A549 (cell line): Measurements from ENCODE around the gene RNF40. TPM values are rescaled to one million over a fixed set of nuclear protein-coding genes. Genes with fewer than 3 reads are reported as not detected.
A peak's percentile ranks its signal among the peaks of the same experiment; 100 is the strongest.

ENCODE experiments used
- ATAC-seq, 2 experiments: fragments of 200-7000 bp in 1 of 2; fragments of >200 bp in 1 of 2; cut with Nextera tagmentation in 1 of 2; cut with Tn5 transposase in 1 of 2; 3 replicates each; pipeline versions ENCODE4 v1.8.0 to v1.9.1; 2018 to 2020; ENCODE audit warnings: mild to moderate bottlenecking in 1 of 2, moderate library complexity in 1 of 2
- CTCF ChIA-PET: fragments of 300-600 bp; sonication (Branson Sonifier 250); formaldehyde crosslinking; extraction: SDS; loops from one replicate; lab custom pipeline; 2021; ENCODE audit warnings: antibody characterized with exemption, inconsistent platforms; lab: Yijun Ruan, JAX
- POLR2A ChIA-PET: fragments of 350-600 bp; formaldehyde crosslinking; extraction: SDS; loops from one replicate; lab custom pipeline; 2021; ENCODE audit warnings: antibody characterized with exemption, inconsistent platforms; lab: Yijun Ruan, JAX
- DNase-seq, 2 experiments: peaks; one replicate each; pipeline versions ENCODE4 v3.0.0 to v3.0.0-alpha.2; 2011 to 2016; ENCODE audit warnings: low read depth in 1 of 2, low spot score in 1 of 2
- FAIRE-seq: peaks from 2 replicates; lab custom pipeline; 2011; peaks lifted over from hg19 to GRCh38; lab: Jason Lieb, UNC
- H3K27ac ChIP-seq, 2 experiments: fragments of >200 bp; sonication (Bioruptor Twin); formaldehyde crosslinking; 3 replicates each; pipeline ENCODE4 v1.5.1; 2016 to 2017
- H3K4me1 ChIP-seq: fragments of >200 bp; sonication (Bioruptor Twin); formaldehyde crosslinking; 3 replicates; pipeline ENCODE4 v1.6.1; 2016
- H3K4me2 ChIP-seq: fragments of >200 bp; sonication (Bioruptor Twin); formaldehyde crosslinking; 3 replicates; pipeline ENCODE4 v1.6.1; 2016
- H3K4me3 ChIP-seq: fragments of >200 bp; sonication (Bioruptor Twin); formaldehyde crosslinking; 3 replicates; pipeline ENCODE4 v1.5.1; 2016
- H3K9me3 ChIP-seq: fragments of >200 bp; sonication (Bioruptor Twin); formaldehyde crosslinking; 3 replicates; pipeline ENCODE4 v1.6.1; 2016
- BHLHE40 ChIP-seq: IDR thresholded peaks from 2 replicates; pipeline ENCODE4 v1.6.1; 2012; ENCODE audit warnings: low read depth, low read length, inconsistent platforms
- CBX8 ChIP-seq: fragments of 200-600 bp; sonication (generic); IDR thresholded peaks from 2 replicates; pipeline ENCODE4 v1.6.1; 2016
- CHD4 ChIP-seq: fragments of 200-600 bp; sonication (generic); IDR thresholded peaks from 2 replicates; pipeline ENCODE4 v1.6.1; 2016; ENCODE audit warnings: antibody characterized with exemption, mild to moderate bottlenecking, borderline replicate concordance
- CTCF ChIP-seq: fragments of >200 bp; sonication (Bioruptor Twin); formaldehyde crosslinking; IDR thresholded peaks from 3 replicates; pipeline ENCODE4 v1.5.1; 2016
- E2F6 ChIP-seq: IDR thresholded peaks from 2 replicates; pipeline ENCODE4 v1.6.1; 2012; ENCODE audit warnings: low read depth, borderline replicate concordance
- ESRRA ChIP-seq: fragments of 150-350 bp; IDR thresholded peaks from 2 replicates; pipeline ENCODE4 v1.6.1; 2014; ENCODE audit warnings: mild to moderate bottlenecking, low read length, borderline replicate concordance
- GATA3 ChIP-seq: IDR thresholded peaks from 2 replicates; pipeline ENCODE4 v1.6.1; 2012; ENCODE audit warnings: borderline replicate concordance
- HDAC2 ChIP-seq: fragments of 200-600 bp; sonication (generic); IDR thresholded peaks from 2 replicates; pipeline ENCODE4 v1.6.1; 2016
- HOXA7 ChIP-seq: fragments of 250-450 bp; sonication (Bioruptor Pico); IDR thresholded peaks from 2 replicates; pipeline ENCODE4 v1.5.0; 2020; ENCODE audit warnings: mild to moderate bottlenecking, moderate library complexity
- JUN ChIP-seq, 2 experiments: fragments of >200 bp; sonication (Bioruptor Twin); formaldehyde crosslinking; IDR thresholded peaks; 2 replicates in 1 of 2; 3 replicates in 1 of 2; pipeline ENCODE4 v1.6.1; 2016 to 2017
- KDM1A ChIP-seq: fragments of 200-600 bp; sonication (generic); IDR thresholded peaks from 2 replicates; pipeline ENCODE4 v1.6.1; 2016; ENCODE audit warnings: low read depth, mild to moderate bottlenecking
- MAFK ChIP-seq: fragments of 450-650 bp; IDR thresholded peaks from 2 replicates; pipeline ENCODE4 v1.6.1; 2014; ENCODE audit not compliant: partially characterized antibody
- MYC ChIP-seq: IDR thresholded peaks from 2 replicates; pipeline ENCODE4 v1.6.1; 2012; ENCODE audit warnings: mild to moderate bottlenecking, inconsistent platforms, low read length, improper control_type of control experiment, borderline replicate concordance
- NFE2L2 ChIP-seq: fragments of 150-350 bp; conservative IDR thresholded peaks from 2 replicates; pipeline ENCODE4 v1.6.1; 2014; ENCODE audit warnings: low read length
- NPAS2 ChIP-seq: fragments of 250-450 bp; sonication (Bioruptor Pico); IDR thresholded peaks from 2 replicates; pipeline ENCODE4 v1.8.0; 2022; ENCODE audit warnings: mild to moderate bottlenecking, moderate library complexity, borderline replicate concordance
- NR3C1 ChIP-seq: fragments of >200 bp; sonication (Bioruptor Twin); formaldehyde crosslinking; IDR thresholded peaks from 3 replicates; pipeline ENCODE4 v1.6.1; 2017
- PHF8 ChIP-seq: fragments of 200-600 bp; sonication (generic); IDR thresholded peaks from 2 replicates; pipeline ENCODE4 v1.6.1; 2016; ENCODE audit warnings: low read depth, mild to moderate bottlenecking, antibody characterized with exemption, moderate library complexity, borderline replicate concordance
- POLR2A ChIP-seq: IDR thresholded peaks from 2 replicates; pipeline ENCODE4 v1.6.1; 2012; ENCODE audit warnings: mild to moderate bottlenecking, low read length
- RAD21 ChIP-seq, 2 experiments: fragments of >200 bp in 1 of 2; sonication (Bioruptor Twin) in 1 of 2; formaldehyde crosslinking in 1 of 2; IDR thresholded peaks in 1 of 2; conservative IDR thresholded peaks in 1 of 2; 2 replicates in 1 of 2; 3 replicates in 1 of 2; pipeline ENCODE4 v1.6.1; 2012 to 2018; ENCODE audit warnings: inconsistent platforms in 1 of 2
- RARB ChIP-seq: fragments of 250-450 bp; sonication (Bioruptor Pico); IDR thresholded peaks from 2 replicates; pipeline ENCODE4 v1.8.0; 2021; ENCODE audit warnings: mild to moderate bottlenecking, moderate library complexity
- REST ChIP-seq: fragments of 200-600 bp; sonication (generic); IDR thresholded peaks from 2 replicates; pipeline ENCODE4 v1.6.1; 2016; ENCODE audit warnings: antibody characterized with exemption, mild to moderate bottlenecking, moderate library complexity
- RFX5 ChIP-seq: fragments of 450-650 bp; IDR thresholded peaks from 2 replicates; pipeline ENCODE4 v1.7.1; 2014; ENCODE audit warnings: antibody characterized with exemption, mild to moderate bottlenecking, moderate library complexity
- RNF2 ChIP-seq: fragments of 200-600 bp; sonication (generic); IDR thresholded peaks from 2 replicates; pipeline ENCODE4 v1.6.1; 2016; ENCODE audit warnings: low read depth, mild to moderate bottlenecking, antibody characterized with exemption, moderate library complexity, borderline replicate concordance
- SMC3 ChIP-seq: fragments of >200 bp; sonication (Bioruptor Twin); formaldehyde crosslinking; IDR thresholded peaks from 3 replicates; pipeline ENCODE4 v1.6.1; 2018; ENCODE audit warnings: inconsistent platforms
- ZC3H11A ChIP-seq: fragments of 450-650 bp; IDR thresholded peaks from 2 replicates; pipeline ENCODE4 v1.6.1; 2014; ENCODE audit warnings: antibody characterized with exemption, mild to moderate bottlenecking
- ZNF302 ChIP-seq: fragments of 250-450 bp; sonication (Bioruptor Pico); IDR thresholded peaks from 2 replicates; pipeline ENCODE4 v1.9.0; 2021; ENCODE audit warnings: inconsistent platforms, mild to moderate bottlenecking, moderate library complexity
- ZSCAN20 ChIP-seq: fragments of 250-450 bp; sonication (Bioruptor Pico); IDR thresholded peaks from 2 replicates; pipeline ENCODE4 v1.8.0; 2022; ENCODE audit warnings: mild to moderate bottlenecking, moderate library complexity
- WGBS: methylation state at CpG from one replicate; pipeline ENCODE4 v1.1.6; 2017; ENCODE audit errors: missing lambda C conversion rate; 5-methylcytosine and 5-hydroxymethylcytosine counted together
- polyA plus RNA-seq, 4 experiments: library from polyadenylated mRNA; depleted of rRNA in 3 of 4; stranded (reverse); fragments of >200 nt; fragmentation: RNase III in 1 of 4; extraction: RNeasy Plus Mini Kit Qiagen cat#74134 plus additional on column Dnase treatment in 1 of 4; gene quantifications; 2 replicates in 3 of 4; 3 replicates in 1 of 4; pipeline ENCODE4 v1.2.3, GENCODE V29; 2011 to 2017
- TF ChIP-seq, protein P1 (sequence below): IDR thresholded peaks from 2 replicates; pipeline ENCODE4 v1.6.1; 2012

Gene RNF40
- polyA plus RNA-seq, 2 of the 4 experiments (the other 2 are of a cell fraction), result 66.1 to 69.9 TPM

- ATAC-seq (peak in 1 of 2 experiments; percentile 44; a peak in 4 of 6 replicates), DNase-seq (peak in 1 of 2 experiments; percentile 24), FAIRE-seq (no peak)
- Histone ChIP-seq H3K4me2 (peak overlapping the region; percentile 82), H3K4me3 (peak overlapping the region; percentile 74), H3K9me3 (no peaks in the 10 kb centered on the region), H3K27ac (peak overlapping the region; percentile 91 to 96), H3K4me1 (peaks cover 8% of the 10 kb centered on the region; the same call in 1 of the 3 replicates)
- WGBS, result 68% methylated on average over 8 of the region's 8 CpGs
- POLR2A ChIA-PET, result interaction anchor here (0.7 to 3.2 kb wide), 15 partner anchors 8 to 396 kb away, joined by 3 to 66 read pairs (median 6); partner anchors contain the start of genes FBRS, PHKG2 and ZNF629
- TF ChIP-seq ZNF302 (CRISPR knock-in tag) (no peak), ESRRA (no peak), GATA3 (no peak), PHF8 (no peak), RARB (CRISPR knock-in tag) (no peak), NR3C1 (no peak), CHD4 (peak; percentile 46; the same call in 1 of the 2 replicates), HDAC2 (peak; percentile 84; the same call in 1 of the 2 replicates), NPAS2 (CRISPR knock-in tag) (no peak), KDM1A (peak; percentile 82; the same call in 1 of the 2 replicates), CBX8 (no peak)
- TF ChIP-seq, protein P1, sequence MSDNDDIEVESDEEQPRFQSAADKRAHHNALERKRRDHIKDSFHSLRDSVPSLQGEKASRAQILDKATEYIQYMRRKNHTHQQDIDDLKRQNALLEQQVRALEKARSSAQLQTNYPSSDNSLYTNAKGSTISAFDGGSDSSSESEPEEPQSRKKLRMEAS, result no peak
- CTCF ChIA-PET, result interaction anchor here (0.6 to 5.6 kb wide), 13 partner anchors 9 to 100 kb away, joined by 3 to 41 read pairs (median 5); partner anchors contain the start of gene ZNF629
Measured at GRCh38 chr16:30805056-30805369, 42.9 kb downstream of the RNF40 start.

DNA sequence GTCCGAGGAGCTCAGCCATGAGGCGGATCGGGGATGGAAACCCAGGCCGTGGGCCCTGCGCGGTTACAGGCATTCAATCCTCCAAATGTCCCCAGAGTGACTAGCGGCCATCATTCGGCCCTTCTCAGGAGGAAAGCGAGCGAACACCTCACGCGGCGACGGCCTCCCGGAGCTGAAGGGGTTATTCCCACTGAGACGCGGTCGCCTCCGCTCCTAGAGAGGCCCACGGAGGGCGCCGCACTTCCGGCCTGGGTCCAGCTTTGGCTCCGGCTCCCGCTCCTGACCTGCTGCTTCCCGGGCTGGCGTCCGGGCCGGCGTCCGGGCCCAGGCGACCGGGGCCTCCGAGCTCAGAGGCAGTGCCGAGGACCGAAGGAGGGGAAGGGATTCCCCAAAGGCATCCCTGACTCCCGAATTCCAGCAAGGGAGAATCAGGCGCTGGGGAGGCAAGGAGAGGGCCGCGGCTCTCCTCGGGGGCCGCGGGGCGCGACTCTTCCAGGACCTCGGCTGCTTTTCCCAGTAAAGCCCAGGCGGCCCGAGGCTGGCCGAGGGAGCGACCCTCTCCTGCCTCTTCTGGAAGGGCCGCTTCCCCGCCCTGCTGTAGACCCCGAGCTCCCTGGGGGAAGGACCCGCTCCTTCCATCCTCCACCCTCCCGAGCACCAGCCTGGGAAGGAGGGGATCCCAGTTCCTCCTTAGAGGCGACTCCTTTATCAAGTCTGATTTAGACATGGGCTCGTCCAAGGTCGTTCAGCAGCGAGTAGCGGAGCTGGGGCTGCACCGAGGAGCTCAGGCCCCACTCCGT is 43.4 kb downstream of the RNF40 start:
- ATAC-seq (peak; percentile 98), DNase-seq (peak; percentile 88 to 89), FAIRE-seq (no peak)
- H3K4me3 ChIP-seq, result peak overlapping the region; percentile 74
- peak overlapping the region; percentile 91 to 96 for H3K27ac ChIP-seq
- ChIA-PET POLR2A (interaction anchor here (0.6 to 3.2 kb wide), 16 partner anchors 9 to 396 kb away, joined by 3 to 66 read pairs (median 6); partner anchors contain the start of genes FBRS, PHKG2 and ZNF629), CTCF (interaction anchor here (0.6 to 5.6 kb wide), 16 partner anchors 8 to 137 kb away, joined by 3 to 41 read pairs (median 4); partner anchors contain the start of gene ZNF629)
- no peaks in the 10 kb centered on the region for H3K9me3 ChIP-seq
- peaks cover 8% of the 10 kb centered on the region; the same call in 1 of the 3 replicates for H3K4me1 ChIP-seq
- peak overlapping the region; percentile 82 for H3K4me2 ChIP-seq
- whole genome bisulfite sequencing, result 3% methylated on average over 44 of the region's 62 CpGs
- TF ChIP-seq REST (no peak), ZSCAN20 (no peak), RNF2 (no peak), MAFK (no peak), MYC (no peak), POLR2A (peak; percentile 89), RFX5 (no peak; the same call in 1 of the 2 replicates), CTCF (no peak), NFE2L2 (no peak), BHLHE40 (no peak), NPAS2 (CRISPR knock-in tag) (no peak), SMC3 (peak; percentile 37; the same call in 1 of the 3 replicates), HOXA7 (no peak), E2F6 (no peak), RAD21 (conservative IDR thresholded peaks at IDR 0.05 in 1 of 2, IDR thresholded peaks at IDR 0.05 in 1 of 2) (peak in 1 of 2 experiments; percentile 34; a peak in 1 of 5 replicates), JUN (IDR thresholded peaks at IDR 0.05) (peak; percentile 76 to 95), RARB (CRISPR knock-in tag) (no peak), CHD4 (no peak; the same call in 1 of the 2 replicates), GATA3 (0 out of 2 replicates have a peak, but pooled peaks have one; percentile 29), ZC3H11A (no peak)
- TF ChIP-seq, protein P1, result peak; percentile 89
